HCT116 (cell line): ENCODE results near the gene SLC6A6.
A peak's percentile ranks its signal among the peaks of the same experiment; 100 is the strongest.

Experiments used
- EZH2 ChIP-seq: fragments of 200-600 bp; sonication (generic); IDR thresholded peaks from 2 replicates; pipeline ENCODE4 v1.6.1; 2017; ENCODE audit warnings: antibody characterized with exemption, mixed run types
- POLR2A ChIP-seq: IDR thresholded peaks from 2 replicates; pipeline ENCODE4 v1.7.0; 2011; ENCODE audit warnings: borderline replicate concordance; ENCODE audit not compliant: insufficient read depth, insufficient read length; ENCODE audit errors: extremely low read depth
- RAD21 ChIP-seq: IDR thresholded peaks from 2 replicates; pipeline ENCODE4 v1.6.1; 2012; ENCODE audit warnings: low read depth, mild to moderate bottlenecking
- TF ChIP-seq, protein P1 (sequence below), 3 experiments: fragments of 200-600 bp in 1 of 3; sonication (generic) in 1 of 3; IDR thresholded peaks in 2 of 3; conservative IDR thresholded peaks in 1 of 3; 2 replicates each; pipeline ENCODE4 v1.5.1; 2012 to 2017; ENCODE audit warnings: low read depth in 2 of 3, low read length in 2 of 3, antibody characterized with exemption in 1 of 3, borderline replicate concordance in 1 of 3, control low read depth in 1 of 3, mild to moderate bottlenecking in 1 of 3, mixed read lengths in 1 of 3, mixed run types in 1 of 3, moderate library complexity in 1 of 3; ENCODE audit not compliant: insufficient read depth in 1 of 3
- TF ChIP-seq, protein P2 (sequence below): IDR thresholded peaks from 2 replicates; pipeline ENCODE4 v1.6.1; 2012; ENCODE audit warnings: low read depth

- TF ChIP-seq, protein P1, sequence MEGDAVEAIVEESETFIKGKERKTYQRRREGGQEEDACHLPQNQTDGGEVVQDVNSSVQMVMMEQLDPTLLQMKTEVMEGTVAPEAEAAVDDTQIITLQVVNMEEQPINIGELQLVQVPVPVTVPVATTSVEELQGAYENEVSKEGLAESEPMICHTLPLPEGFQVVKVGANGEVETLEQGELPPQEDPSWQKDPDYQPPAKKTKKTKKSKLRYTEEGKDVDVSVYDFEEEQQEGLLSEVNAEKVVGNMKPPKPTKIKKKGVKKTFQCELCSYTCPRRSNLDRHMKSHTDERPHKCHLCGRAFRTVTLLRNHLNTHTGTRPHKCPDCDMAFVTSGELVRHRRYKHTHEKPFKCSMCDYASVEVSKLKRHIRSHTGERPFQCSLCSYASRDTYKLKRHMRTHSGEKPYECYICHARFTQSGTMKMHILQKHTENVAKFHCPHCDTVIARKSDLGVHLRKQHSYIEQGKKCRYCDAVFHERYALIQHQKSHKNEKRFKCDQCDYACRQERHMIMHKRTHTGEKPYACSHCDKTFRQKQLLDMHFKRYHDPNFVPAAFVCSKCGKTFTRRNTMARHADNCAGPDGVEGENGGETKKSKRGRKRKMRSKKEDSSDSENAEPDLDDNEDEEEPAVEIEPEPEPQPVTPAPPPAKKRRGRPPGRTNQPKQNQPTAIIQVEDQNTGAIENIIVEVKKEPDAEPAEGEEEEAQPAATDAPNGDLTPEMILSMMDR (IDR thresholded peaks at IDR 0.05 in 2 of 3, conservative IDR thresholded peaks at IDR 0.05 in 1 of 3; ENCODE audit: borderline replicate concordance in 1 of 3, insufficient read depth in 1 of 3, low read depth in 2 of 3, low read length in 2 of 3): peak; percentile 63 to 90 (median 89); a peak in 5 of 6 replicates
- TF ChIP-seq, protein P2, sequence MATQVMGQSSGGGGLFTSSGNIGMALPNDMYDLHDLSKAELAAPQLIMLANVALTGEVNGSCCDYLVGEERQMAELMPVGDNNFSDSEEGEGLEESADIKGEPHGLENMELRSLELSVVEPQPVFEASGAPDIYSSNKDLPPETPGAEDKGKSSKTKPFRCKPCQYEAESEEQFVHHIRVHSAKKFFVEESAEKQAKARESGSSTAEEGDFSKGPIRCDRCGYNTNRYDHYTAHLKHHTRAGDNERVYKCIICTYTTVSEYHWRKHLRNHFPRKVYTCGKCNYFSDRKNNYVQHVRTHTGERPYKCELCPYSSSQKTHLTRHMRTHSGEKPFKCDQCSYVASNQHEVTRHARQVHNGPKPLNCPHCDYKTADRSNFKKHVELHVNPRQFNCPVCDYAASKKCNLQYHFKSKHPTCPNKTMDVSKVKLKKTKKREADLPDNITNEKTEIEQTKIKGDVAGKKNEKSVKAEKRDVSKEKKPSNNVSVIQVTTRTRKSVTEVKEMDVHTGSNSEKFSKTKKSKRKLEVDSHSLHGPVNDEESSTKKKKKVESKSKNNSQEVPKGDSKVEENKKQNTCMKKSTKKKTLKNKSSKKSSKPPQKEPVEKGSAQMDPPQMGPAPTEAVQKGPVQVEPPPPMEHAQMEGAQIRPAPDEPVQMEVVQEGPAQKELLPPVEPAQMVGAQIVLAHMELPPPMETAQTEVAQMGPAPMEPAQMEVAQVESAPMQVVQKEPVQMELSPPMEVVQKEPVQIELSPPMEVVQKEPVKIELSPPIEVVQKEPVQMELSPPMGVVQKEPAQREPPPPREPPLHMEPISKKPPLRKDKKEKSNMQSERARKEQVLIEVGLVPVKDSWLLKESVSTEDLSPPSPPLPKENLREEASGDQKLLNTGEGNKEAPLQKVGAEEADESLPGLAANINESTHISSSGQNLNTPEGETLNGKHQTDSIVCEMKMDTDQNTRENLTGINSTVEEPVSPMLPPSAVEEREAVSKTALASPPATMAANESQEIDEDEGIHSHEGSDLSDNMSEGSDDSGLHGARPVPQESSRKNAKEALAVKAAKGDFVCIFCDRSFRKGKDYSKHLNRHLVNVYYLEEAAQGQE: no peak
- TF ChIP-seq EZH2 (no peak), RAD21 (peak; percentile 87), POLR2A (no peak)
Observed at GRCh38 chr3:14467814-14468620, 65.6 kb downstream of the SLC6A6 start.
